Spleen (tissue), 7 donors: ENCODE data around the gene ENO2.

ENCODE experiments used
- POLR2A ChIP-seq, 3 donors: fragments of 450-650 bp; IDR thresholded peaks; one replicate each; pipeline ENCODE4 v1.5.1; 2017; ENCODE audit warnings: antibody characterized with exemption in 3 of 3, mild to moderate bottlenecking in 1 of 3
- TF ChIP-seq, protein P1 (sequence below), 11 experiments: fragments of 200-600 bp in 7 of 11; fragments of 450-650 bp in 4 of 11; sonication (generic) in 4 of 11; IDR thresholded peaks in 8 of 11; conservative IDR thresholded peaks in 3 of 11; 1 replicate in 7 of 11; 2 replicates in 4 of 11; pipeline versions ENCODE4 v1.4.0 to v1.8.0; 2016 to 2021; ENCODE audit warnings: antibody characterized with exemption in 11 of 11, inconsistent platforms in 4 of 11, mild to moderate bottlenecking in 1 of 11
- donor health status: DM: no; HTN: no; CAD: no; lungs with moderate emphysema.
- donor health status: DM: no; HTN: no; CAD: no.
- donor health status: DM: no; HTN: no; CAD: no.

- no peak for TF ChIP-seq POLR2A (IDR thresholded peaks at IDR 0.05)
- TF ChIP-seq, protein P1, sequence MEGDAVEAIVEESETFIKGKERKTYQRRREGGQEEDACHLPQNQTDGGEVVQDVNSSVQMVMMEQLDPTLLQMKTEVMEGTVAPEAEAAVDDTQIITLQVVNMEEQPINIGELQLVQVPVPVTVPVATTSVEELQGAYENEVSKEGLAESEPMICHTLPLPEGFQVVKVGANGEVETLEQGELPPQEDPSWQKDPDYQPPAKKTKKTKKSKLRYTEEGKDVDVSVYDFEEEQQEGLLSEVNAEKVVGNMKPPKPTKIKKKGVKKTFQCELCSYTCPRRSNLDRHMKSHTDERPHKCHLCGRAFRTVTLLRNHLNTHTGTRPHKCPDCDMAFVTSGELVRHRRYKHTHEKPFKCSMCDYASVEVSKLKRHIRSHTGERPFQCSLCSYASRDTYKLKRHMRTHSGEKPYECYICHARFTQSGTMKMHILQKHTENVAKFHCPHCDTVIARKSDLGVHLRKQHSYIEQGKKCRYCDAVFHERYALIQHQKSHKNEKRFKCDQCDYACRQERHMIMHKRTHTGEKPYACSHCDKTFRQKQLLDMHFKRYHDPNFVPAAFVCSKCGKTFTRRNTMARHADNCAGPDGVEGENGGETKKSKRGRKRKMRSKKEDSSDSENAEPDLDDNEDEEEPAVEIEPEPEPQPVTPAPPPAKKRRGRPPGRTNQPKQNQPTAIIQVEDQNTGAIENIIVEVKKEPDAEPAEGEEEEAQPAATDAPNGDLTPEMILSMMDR (IDR thresholded peaks at IDR 0.05 in 8 of 11, conservative IDR thresholded peaks at IDR 0.05 in 3 of 11): no peak
Measured at GRCh38 chr12:6945613-6946012, 31.2 kb downstream of the ENO2 start.
